ENCODE data around the gene SHOC2.
"Not testable (repeated sequence)": the region's sequence is repeated elsewhere in the genome, so short reads cannot be mapped to it uniquely, and the experiment has no call there.

DNA sequence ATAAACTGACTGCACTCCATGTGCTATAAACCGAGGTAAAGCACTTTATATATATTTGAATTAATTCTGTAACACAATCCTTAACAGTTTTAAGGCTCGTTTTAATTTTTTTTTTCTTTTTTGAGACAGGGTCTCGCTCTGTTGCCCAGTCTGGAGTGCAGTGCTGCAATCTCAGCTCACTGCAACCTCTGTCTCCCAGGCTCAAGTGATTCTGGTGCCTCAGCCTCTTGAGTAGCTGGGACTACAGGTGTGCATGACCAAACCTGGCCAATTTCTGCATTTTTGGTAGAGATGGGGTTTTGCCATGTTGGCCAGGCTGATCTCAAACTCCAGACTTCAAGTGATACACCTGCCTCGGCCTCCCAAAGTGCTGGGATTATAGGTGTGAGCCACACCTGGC, 3.8 kb upstream of the SHOC2 start:
- TF ChIP-seq, protein P1, sequence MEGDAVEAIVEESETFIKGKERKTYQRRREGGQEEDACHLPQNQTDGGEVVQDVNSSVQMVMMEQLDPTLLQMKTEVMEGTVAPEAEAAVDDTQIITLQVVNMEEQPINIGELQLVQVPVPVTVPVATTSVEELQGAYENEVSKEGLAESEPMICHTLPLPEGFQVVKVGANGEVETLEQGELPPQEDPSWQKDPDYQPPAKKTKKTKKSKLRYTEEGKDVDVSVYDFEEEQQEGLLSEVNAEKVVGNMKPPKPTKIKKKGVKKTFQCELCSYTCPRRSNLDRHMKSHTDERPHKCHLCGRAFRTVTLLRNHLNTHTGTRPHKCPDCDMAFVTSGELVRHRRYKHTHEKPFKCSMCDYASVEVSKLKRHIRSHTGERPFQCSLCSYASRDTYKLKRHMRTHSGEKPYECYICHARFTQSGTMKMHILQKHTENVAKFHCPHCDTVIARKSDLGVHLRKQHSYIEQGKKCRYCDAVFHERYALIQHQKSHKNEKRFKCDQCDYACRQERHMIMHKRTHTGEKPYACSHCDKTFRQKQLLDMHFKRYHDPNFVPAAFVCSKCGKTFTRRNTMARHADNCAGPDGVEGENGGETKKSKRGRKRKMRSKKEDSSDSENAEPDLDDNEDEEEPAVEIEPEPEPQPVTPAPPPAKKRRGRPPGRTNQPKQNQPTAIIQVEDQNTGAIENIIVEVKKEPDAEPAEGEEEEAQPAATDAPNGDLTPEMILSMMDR (IDR thresholded peaks at IDR 0.05): not testable (repeated sequence)
- TF ChIP-seq POLR2A (IDR thresholded peaks at IDR 0.05): not testable (repeated sequence)
